Activated naive CD8-positive, alpha-beta T cell (primary cell): Measurements from ENCODE around the gene ELMO3.

Experiments
- H3K27ac Mint-ChIP-seq: one replicate; pipeline ENCODE4 v1.8.0; 2021; ENCODE audit warnings: mixed read lengths
- H3K27me3 Mint-ChIP-seq: one replicate; pipeline ENCODE4 v1.8.0; 2021; ENCODE audit warnings: mixed read lengths
- H3K36me3 Mint-ChIP-seq: one replicate; pipeline ENCODE4 v1.8.0; 2021; ENCODE audit warnings: mixed read lengths
- H3K4me1 Mint-ChIP-seq: one replicate; pipeline ENCODE4 v1.8.0; 2021; ENCODE audit warnings: low read depth, mixed read lengths
- H3K4me3 Mint-ChIP-seq: one replicate; pipeline ENCODE4 v1.8.0; 2021; ENCODE audit warnings: mild to moderate bottlenecking, mixed read lengths
- H3K9me3 Mint-ChIP-seq: one replicate; pipeline ENCODE4 v1.8.0; 2021; ENCODE audit warnings: low read depth, mixed read lengths

ELMO3 gene

DNA sequence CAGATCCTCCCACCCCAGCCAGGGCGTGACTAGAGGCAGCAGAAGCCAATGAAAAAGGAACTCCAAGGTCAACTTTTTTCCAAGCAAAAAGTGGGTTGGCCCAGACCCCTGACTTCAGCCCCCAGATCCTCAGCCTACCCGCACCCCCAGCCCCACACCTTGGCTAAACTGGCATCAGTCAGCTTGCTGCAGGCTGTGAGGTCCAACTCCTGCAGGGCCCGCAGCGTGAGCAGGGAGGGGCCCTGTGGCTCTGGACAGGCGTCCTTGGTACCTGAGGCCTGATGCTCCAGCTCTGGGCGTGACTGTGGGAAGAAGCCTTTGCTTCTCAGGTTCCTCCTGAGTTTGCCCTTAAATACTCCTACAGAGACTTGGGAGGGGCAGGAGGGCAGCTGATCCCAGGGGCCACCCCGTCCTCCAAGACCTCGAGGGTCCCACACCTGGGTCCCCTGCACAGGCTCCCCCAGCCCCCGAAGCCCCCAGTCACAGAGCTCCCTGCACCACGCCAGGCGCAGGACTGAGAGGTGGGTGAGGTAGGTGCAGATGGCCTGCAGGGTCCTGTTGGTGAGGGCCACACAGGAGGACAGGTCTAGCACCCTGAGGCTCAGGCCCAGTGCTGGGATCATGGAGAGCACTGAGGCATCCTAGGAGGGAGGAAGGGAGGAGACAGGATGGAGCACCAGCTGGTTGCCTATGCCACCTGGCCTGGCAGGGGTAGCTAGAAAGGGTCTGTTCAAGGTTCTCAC lies 9.4 kb downstream of the ELMO3 start:
- no peaks in the 10 kb centered on the region for H3K4me1 Mint-ChIP-seq
- no peak overlapping the region for H3K4me3 Mint-ChIP-seq
- H3K27ac Mint-ChIP-seq = no peak overlapping the region
- H3K36me3 Mint-ChIP-seq = no peaks in the 10 kb centered on the region
- no peaks in the 10 kb centered on the region for H3K9me3 Mint-ChIP-seq
- H3K27me3 Mint-ChIP-seq = no peaks in the 10 kb centered on the region

DNA sequence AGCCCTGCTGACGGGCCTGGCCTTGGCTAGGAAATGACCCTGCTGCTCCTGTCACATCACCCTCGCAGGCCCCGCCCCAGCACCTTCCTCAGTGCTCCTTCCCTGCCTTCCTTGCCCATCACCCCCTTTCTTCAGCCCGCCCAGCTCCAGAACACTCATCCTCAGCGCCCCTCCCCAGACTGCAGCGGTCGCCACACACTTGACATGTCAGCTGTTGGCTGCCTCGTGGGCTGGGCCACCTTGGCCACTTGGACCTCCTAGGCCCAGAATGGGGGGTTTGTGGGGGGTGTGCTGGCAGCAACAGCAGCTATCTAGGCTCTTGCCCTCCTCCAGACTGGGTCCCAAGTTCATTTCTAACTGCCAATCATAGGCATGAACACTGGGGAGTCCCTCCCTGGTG lies 10.6 kb downstream of the ELMO3 start:
- no peaks in the 10 kb centered on the region for H3K9me3 Mint-ChIP-seq
- no peaks in the 10 kb centered on the region for H3K27me3 Mint-ChIP-seq
- no peak overlapping the region for H3K4me3 Mint-ChIP-seq
- H3K4me1 Mint-ChIP-seq = no peaks in the 10 kb centered on the region
- no peak overlapping the region for H3K27ac Mint-ChIP-seq
- H3K36me3 Mint-ChIP-seq = no peaks in the 10 kb centered on the region

DNA sequence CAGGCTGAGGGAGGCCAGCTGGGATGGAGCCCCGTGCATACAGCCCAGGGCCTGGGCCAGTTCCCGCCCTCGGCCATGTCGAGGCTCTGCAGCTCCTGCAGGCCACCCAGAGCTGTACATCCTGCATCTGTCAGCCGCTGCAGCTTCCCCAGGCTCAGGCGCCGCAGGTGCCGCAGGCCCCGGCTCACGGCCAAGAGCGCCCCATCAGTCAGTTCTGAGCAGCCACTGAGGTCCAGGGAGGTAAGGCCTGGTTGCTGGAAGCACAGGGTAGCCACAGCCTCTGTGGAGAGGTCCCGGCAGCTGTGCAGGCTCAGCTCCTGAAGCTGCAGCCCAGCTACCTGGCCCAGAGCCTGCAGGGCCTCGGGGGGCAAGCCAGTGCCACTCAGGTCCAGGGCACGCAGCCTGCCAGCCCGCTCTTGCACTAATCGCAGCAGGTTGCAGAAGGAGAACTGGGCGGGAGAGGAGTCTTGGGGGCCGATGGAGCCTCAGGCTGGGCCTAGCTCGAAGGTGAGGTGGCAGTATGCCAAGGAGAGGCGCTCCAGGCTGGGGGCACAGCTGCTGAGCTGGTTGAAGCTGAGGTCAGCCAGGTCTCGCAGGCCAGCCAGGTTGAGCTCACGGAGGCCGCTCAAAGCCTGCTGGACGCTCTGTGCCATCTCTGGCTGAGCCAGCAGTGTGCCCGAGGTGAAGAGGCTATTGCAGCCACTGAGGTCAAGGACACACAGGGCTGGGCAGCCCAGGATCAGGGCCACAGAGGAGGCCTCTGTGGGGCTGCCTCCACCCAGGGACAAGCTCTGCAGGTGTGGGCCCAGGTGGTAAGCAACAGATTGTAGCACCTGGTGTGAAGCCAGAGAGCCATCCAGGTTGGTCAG lies 11.4 kb downstream of the ELMO3 start:
- H3K9me3 Mint-ChIP-seq = no peaks in the 10 kb centered on the region
- H3K27ac Mint-ChIP-seq = no peak overlapping the region
- H3K36me3 Mint-ChIP-seq = no peaks in the 10 kb centered on the region
- no peak overlapping the region for H3K4me3 Mint-ChIP-seq
- no peaks in the 10 kb centered on the region for H3K4me1 Mint-ChIP-seq
- no peaks in the 10 kb centered on the region for H3K27me3 Mint-ChIP-seq

DNA sequence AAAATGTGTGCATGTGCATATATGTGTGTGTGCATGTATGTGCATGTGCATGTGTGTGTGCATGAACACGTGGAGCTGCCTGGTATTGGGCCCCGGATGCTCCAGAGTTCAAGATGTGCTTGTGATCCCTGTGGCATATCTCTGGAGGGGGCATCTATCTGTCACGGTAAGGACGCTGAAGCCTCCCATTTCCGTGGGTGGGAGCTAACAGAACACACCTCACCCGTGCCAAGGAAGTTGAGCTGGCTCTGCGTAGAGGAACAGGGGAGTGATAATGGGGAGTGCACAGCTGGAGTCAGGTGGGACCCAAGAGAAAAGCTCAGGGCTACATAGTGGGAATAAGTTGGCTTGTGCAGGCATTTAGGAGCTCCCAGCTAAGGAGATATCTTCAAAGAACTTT lies 12.7 kb downstream of the ELMO3 start:
- Mint-ChIP-seq H3K27me3 (no peaks in the 10 kb centered on the region), H3K4me3 (no peak overlapping the region), H3K9me3 (no peaks in the 10 kb centered on the region), H3K36me3 (peaks cover 3% of the 10 kb centered on the region), H3K4me1 (no peaks in the 10 kb centered on the region), H3K27ac (no peak overlapping the region)

DNA sequence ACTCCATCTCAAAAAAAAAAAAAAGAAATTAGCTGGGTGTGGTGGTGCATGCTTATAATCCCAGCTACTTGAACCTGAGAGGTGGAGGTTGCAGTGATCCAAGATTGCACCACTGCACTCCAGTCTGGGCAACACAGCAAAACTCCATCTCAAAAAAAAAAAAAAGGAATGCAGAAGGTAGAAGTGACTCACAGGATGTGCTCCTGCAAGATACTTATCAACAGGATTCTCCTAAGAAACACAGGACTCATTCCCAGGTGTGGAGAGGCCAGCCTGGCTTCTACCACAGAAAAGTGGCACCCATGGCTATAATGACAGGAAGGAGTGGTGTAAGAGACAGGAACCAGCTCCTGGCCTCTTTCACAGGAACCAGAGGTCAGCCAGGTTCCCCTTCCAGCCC lies 13.8 kb downstream of the ELMO3 start:
- no peaks in the 10 kb centered on the region for H3K4me1 Mint-ChIP-seq
- H3K4me3 Mint-ChIP-seq = no peak overlapping the region
- H3K27me3 Mint-ChIP-seq = no peaks in the 10 kb centered on the region
- H3K9me3 Mint-ChIP-seq = no peaks in the 10 kb centered on the region
- peaks cover 11% of the 10 kb centered on the region for H3K36me3 Mint-ChIP-seq
- H3K27ac Mint-ChIP-seq = no peak overlapping the region

DNA sequence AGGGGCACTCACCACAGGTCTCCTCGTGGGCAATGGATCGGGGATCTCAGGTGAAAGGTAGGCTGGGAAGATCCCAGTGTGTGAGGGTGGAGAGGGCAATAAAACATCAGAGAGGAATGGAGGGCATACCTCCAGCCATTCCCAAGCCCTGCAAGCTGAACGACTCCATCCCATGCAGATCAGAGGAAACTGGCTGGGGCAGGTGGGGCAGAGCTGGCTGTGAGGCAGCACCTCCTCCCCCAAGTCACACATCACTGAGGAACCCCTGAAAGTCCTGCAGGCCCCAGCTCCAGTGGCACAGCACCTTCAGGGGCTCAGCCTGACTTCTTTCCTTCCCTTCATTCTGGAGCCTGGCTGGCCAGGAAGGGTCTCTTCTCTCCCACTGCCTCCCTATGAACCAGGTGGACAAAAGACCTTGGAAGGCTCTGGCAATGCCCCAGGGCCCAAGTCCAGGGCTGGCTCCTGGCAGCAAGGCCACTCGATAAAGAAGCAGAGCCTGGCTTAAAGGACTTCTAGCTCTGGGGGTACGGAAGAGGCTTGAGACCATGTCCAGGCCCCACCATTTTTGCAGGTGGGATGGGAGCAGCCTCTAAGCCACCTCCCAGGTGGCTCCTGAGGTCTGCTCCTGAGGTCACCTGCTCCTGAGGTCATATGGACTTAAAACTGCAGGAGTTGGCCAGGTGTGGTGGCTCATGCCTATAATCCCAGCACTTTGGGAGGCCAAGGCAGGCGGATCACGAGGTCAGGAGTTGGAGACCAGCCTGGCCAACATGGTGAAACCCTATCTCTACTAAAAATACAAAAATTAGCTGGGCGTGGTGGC lies 14.5 kb downstream of the ELMO3 start:
- H3K9me3 Mint-ChIP-seq = no peaks in the 10 kb centered on the region
- H3K36me3 Mint-ChIP-seq = peaks cover 11% of the 10 kb centered on the region
- no peak overlapping the region for H3K27ac Mint-ChIP-seq
- no peak overlapping the region for H3K4me3 Mint-ChIP-seq
- H3K27me3 Mint-ChIP-seq = no peaks in the 10 kb centered on the region
- no peaks in the 10 kb centered on the region for H3K4me1 Mint-ChIP-seq

DNA sequence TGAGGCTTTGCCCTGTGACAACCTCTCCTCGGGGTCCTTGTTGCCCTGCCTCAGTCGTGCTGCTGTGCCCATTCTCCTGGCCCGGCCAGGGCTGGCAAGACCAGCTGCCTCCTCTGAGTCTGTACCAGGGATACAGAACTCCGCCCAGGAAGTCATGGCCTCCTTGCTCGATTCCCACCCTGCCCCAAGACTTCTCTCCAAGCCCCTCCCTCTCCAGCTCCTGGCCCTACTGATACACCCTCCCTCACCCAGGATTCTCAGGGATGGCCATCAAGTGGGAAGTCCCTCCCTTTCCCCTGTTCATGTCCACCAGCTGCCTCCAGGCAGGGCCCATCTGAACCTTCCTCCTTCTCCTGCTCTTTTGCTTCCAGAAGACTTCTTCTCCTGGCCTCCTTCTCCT lies 16.8 kb downstream of the ELMO3 start:
- H3K36me3 Mint-ChIP-seq = peaks cover 11% of the 10 kb centered on the region
- H3K27me3 Mint-ChIP-seq = no peaks in the 10 kb centered on the region
- H3K27ac Mint-ChIP-seq = no peak overlapping the region
- H3K4me1 Mint-ChIP-seq = no peaks in the 10 kb centered on the region
- no peak overlapping the region for H3K4me3 Mint-ChIP-seq
- H3K9me3 Mint-ChIP-seq = no peaks in the 10 kb centered on the region

DNA sequence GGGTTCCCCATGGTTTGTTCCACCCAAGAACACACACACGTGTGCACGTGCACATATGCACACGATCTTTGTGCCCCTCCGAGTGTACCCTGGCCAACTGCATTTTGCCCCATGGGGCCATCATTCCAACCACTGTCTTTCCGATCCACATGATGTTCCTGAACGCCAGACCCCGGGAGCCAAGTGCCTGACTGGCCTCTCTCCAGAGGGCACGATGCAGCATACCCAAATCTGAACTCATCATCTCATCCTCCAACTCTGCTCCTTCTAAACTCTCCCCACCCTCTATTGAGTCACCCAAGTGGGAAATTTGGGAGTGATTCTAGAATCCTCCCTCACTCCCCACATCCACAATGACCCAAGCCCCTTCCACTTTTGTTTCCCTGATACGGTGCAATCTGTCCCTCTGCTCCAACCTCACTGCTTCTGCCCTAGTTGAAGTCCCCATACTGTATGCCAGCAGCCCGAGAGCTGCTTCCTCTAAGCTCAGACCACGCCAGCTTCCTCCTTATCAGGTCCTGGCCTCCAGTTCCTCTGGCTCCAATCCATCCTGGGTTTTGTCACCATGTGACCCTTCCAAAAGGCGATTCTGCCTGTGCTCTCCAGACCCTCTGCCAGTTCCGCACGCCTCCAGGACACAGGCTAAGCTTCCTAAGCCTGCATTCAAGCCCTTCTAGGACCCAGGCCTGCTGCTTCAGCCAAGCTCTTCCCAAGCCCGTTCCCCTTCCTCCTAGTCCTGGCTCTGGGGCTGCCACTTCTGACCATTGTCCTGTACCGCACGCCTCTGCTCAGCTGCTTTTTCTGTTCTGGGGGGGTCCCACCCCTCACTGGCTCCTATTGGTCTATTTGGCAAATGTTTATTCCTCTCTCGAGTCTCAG lies 17.9 kb downstream of the ELMO3 start:
- Mint-ChIP-seq H3K9me3 (no peaks in the 10 kb centered on the region), H3K4me3 (no peak overlapping the region), H3K27ac (no peak overlapping the region), H3K4me1 (no peaks in the 10 kb centered on the region), H3K27me3 (no peaks in the 10 kb centered on the region), H3K36me3 (peaks cover 11% of the 10 kb centered on the region)

DNA sequence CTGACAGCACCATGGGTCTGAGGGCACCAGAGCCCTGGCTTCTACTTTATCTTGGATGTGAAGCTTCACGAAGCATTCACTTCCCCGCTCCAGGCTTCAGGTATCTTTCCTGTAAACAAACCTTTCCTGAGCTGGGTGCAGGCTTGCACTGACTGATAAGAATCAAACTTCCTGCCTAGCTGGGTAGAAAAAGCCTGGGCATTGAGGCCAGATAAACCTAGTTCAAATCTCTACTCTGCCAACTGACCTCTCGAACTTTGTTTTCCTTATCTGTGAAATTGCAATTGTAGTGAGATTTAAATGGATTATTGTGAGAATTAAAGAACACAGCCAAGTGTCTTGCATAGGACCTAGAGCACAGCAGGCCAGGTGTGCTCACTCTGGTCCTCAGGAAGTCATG lies 25.1 kb downstream of the ELMO3 start:
- H3K9me3 Mint-ChIP-seq = no peaks in the 10 kb centered on the region
- H3K4me1 Mint-ChIP-seq = peaks cover 44% of the 10 kb centered on the region
- H3K27ac Mint-ChIP-seq = peak overlapping the region; percentile 58
- peaks cover 5% of the 10 kb centered on the region for H3K36me3 Mint-ChIP-seq
- H3K27me3 Mint-ChIP-seq = no peaks in the 10 kb centered on the region
- H3K4me3 Mint-ChIP-seq = no peak overlapping the region

DNA sequence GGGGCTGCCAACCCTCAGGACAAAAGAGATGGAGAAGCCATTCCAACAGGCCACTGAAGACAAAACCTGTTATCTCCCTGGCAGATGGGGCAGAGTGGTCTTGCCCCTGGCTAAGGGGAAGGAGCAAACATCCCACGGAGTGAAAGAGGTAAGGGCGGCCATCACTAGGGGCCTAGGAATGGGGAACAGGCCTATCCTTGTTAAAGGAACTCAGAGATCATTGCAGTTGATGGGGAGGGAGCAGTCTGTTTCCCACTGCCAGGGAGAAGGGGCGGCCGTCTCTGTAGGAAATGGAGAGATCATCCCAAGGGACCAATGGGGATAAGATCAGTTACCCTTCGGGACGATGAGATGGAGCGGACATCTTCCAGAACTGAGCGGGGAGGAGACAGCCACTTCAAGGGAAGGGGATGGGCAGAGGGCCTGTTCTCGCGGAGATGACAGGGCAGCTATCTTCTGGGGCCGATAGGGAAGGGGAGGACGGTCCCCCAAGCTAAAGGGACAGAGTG lies 27.4 kb downstream of the ELMO3 start:
- H3K4me3 Mint-ChIP-seq = peak overlapping the region; percentile 100
- peaks cover 44% of the 10 kb centered on the region for H3K4me1 Mint-ChIP-seq
- H3K27me3 Mint-ChIP-seq = no peaks in the 10 kb centered on the region
- H3K9me3 Mint-ChIP-seq = no peaks in the 10 kb centered on the region
- H3K27ac Mint-ChIP-seq = peak overlapping the region; percentile 79
- peaks cover 7% of the 10 kb centered on the region for H3K36me3 Mint-ChIP-seq

DNA sequence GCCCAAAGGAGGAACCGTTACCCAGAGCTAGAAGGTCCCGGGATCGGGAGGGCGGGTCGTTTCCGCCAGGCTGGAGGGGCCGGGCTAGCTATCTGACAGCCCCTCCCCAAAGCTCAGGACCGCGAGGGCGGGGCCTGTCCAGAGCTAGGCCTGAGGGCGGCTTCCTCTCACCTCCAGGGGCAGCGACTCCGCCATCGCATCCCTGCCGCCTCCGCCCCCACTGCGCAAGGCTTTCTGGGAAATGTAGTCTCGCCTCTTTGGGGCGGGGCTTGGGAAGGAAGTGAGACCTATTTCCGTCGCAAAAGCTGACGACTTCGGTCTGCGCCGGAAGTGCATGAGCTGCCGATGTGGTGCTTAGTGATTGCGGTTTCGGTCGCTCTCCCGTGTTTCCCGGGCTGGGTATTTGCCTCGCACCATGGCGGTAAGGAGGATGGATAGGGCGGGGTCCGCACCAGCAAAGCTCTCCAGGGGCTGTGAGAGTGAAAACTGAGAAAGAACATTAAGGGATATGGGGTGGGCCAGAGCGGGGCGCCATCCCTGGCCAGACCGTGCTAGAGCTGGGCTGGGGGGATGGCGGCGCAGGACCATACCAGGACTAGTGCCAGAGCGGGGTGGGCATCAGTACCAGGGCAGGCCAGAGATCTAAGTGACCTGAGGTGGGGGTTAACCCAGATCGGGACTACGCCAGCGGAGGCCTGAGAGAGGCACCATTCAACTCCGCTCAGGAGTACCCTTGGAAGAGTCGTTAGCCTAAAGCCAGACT lies 28.1 kb downstream of the ELMO3 start, which contains the start of gene TMEM208:
TMEM208 (plus strand) TSS at position 327 of the 763 bp plus-strand sequence; CDS start at position 416, 89 bp downstream.
- Mint-ChIP-seq H3K36me3 (peaks cover 7% of the 10 kb centered on the region), H3K27me3 (no peaks in the 10 kb centered on the region), H3K9me3 (no peaks in the 10 kb centered on the region), H3K27ac (peak within 1 kb of the TSS; percentile 100), H3K4me1 (peaks cover 44% of the 10 kb centered on the region), H3K4me3 (peak within 1 kb of the TSS; percentile 100)

DNA sequence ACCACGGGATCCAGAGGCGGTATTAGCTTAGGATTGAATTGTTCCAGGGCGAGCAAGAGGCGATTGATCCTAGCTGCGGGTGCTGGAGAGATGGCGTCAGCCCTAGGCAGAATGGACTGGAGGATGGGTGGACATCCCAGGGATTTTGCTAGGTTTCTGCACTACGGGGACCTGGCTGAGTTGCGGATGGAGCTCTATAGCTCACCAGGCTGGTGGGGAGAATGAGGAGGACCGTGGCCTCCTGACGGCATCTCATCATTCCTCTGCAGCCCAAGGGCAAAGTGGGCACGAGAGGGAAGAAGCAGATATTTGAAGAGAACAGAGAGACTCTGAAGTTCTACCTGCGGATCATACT lies 28.6 kb downstream of the ELMO3 start:
- H3K27ac Mint-ChIP-seq = peak overlapping the region; percentile 100
- H3K9me3 Mint-ChIP-seq = no peaks in the 10 kb centered on the region
- peaks cover 44% of the 10 kb centered on the region for H3K4me1 Mint-ChIP-seq
- H3K36me3 Mint-ChIP-seq = peaks cover 7% of the 10 kb centered on the region
- H3K4me3 Mint-ChIP-seq = peak overlapping the region; percentile 100
- no peaks in the 10 kb centered on the region for H3K27me3 Mint-ChIP-seq

DNA sequence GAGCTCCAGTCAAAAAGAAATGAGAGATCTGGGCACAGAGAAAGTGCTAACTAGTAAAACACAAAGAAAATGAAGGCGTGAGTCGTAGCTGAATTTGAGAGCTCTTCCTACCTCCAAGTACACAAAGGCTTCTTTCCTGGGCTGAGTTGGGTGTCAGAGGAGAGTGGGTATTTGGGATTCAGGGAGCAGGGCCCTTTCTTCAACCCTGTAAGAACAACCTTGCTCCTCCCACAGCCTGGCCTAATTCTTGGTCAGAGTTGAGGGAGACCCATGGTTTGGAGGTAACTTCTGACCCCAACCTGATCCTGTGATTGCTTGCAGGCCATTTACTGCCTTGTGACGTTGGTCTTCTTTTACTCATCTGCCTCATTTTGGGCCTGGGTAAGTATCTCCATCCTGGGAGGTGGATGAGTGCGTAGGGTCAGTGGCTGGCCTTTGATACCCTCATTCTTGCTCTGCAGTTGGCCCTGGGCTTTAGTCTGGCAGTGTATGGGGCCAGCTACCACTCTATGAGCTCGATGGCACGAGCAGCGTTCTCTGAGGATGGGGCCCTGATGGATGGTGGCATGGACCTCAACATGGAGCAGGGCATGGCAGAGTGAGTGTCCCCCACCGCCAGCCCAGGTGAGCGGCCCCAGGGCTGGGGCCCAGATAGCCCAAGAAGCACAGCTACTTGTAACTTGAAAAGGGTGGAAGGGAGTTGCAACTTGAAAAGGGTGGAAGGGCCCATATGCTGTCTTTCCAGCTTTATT lies 29.3 kb downstream of the ELMO3 start:
- H3K4me1 Mint-ChIP-seq = peaks cover 44% of the 10 kb centered on the region
- H3K4me3 Mint-ChIP-seq = peak overlapping the region; percentile 100
- no peaks in the 10 kb centered on the region for H3K27me3 Mint-ChIP-seq
- H3K9me3 Mint-ChIP-seq = no peaks in the 10 kb centered on the region
- peaks cover 7% of the 10 kb centered on the region for H3K36me3 Mint-ChIP-seq
- H3K27ac Mint-ChIP-seq = peak overlapping the region; percentile 100
